ENCODE results near the gene MUC4. TPM values are rescaled to one million over a fixed set of nuclear protein-coding genes. Genes with fewer than 3 reads are reported as not detected.

Gene MUC4
- total RNA-seq, 1 experiment from 2014 or later, result not detected

- H3K4me3 ChIP-seq (ENCODE audit: low read depth, low read length, poor library complexity, severe bottlenecking), result no peak overlapping the region
- DNase-seq (ENCODE audit: low spot score), result peak; percentile 53
- ChIA-PET CTCF (no interaction called here), POLR2A (ENCODE audit: low non-redundant PET) (no interaction called here)
- peak overlapping the region; percentile 6 for H3K27ac ChIP-seq (ENCODE audit: low read depth, low read length, poor library complexity, severe bottlenecking)
- intact Hi-C loops (cut with micrococcal nuclease; ENCODE audit: unreplicated experiment), result no loop called here
- H3K36me3 ChIP-seq (ENCODE audit: insufficient read depth, low read length, poor library complexity, severe bottlenecking), result peaks cover under 1% of the 10 kb centered on the region
- no peaks in the 10 kb centered on the region for H3K27me3 ChIP-seq (replicated peaks; ENCODE audit: insufficient read depth, low read depth, low read length, poor library complexity)
- H3K9me3 ChIP-seq (ENCODE audit: low read depth, low read length, poor library complexity, severe bottlenecking), result no peaks in the 10 kb centered on the region
- TF ChIP-seq EZH2 (IDR thresholded peaks at IDR 0.05; ENCODE audit: borderline replicate concordance, low read depth, low read length, poor library complexity, severe bottlenecking) (no peak), CTCF (conservative IDR thresholded peaks at IDR 0.05; ENCODE audit: low read depth, low read length) (no peak)
- no TSS peak for BruUV-seq (replicated peaks)
- peaks cover 10% of the 10 kb centered on the region for H3K4me1 ChIP-seq (ENCODE audit: insufficient read depth, low read length, poor library complexity, severe bottlenecking)
Measured at GRCh38 chr3:195697582-195698324, 114.0 kb downstream of the MUC4 start.

Small RNA genes lying within 50 kb of the gene (microRNA-seq; reads per million reads assigned to microRNA genes)
- gene MIR570, result 1.6 reads per million

Other genes with a start within 250 kb of the MUC4 start
- gene APOD, start 228.0 kb downstream of the MUC4 start, total RNA-seq (2021), result 0.50 TPM in 1 of 2 replicates, not detected in the other
- gene MUC20, start 91.0 kb downstream of the MUC4 start, total RNA-seq (2021), result 1.1 and 1.3 TPM in 2 replicates
- 18.2 and 24.4 TPM in 2 replicates for gene TNK2, start 96.6 kb upstream of the MUC4 start, total RNA-seq (2021)

All from A673 (cell line).